ENCODE measurements around the gene IGSF3. TPM values are rescaled to one million over a fixed set of nuclear protein-coding genes. Genes with fewer than 3 reads are reported as not detected.
A peak's percentile ranks its signal among the peaks of the same experiment; 100 is the strongest.
"Not testable (repeated sequence)": the region's sequence is repeated elsewhere in the genome, so short reads cannot be mapped to it uniquely, and the experiment has no call there.

The IGSF3 gene
- total RNA-seq, 4 donors from 2014 or later: 1.7 to 8.5 (median 5.1) TPM

- 73 to 90% methylated on average over 2 of the region's 2 CpGs for WGBS, 2 donors (ENCODE audit: low coverage in 1 of 2)
These were observed 58.7 kb downstream of the IGSF3 start for GRCh38 chr1:116608841-116609240.

GRCh38 chr1:116608151-116608550 lies 59.4 kb downstream of the IGSF3 start:
- H3K27ac ChIP-seq, H3K36me3 ChIP-seq, H3K27me3 ChIP-seq, H3K4me1 ChIP-seq, H3K9me3 ChIP-seq, H3K4me3 ChIP-seq, ATAC-seq: not testable (repeated sequence)
- WGBS, 2 donors (ENCODE audit: low coverage in 1 of 2): 79 to 96% methylated on average over 2 to 11 of the region's 12 CpGs

More at GRCh38 chr1:116608841-116609240, 58.7 kb downstream of the IGSF3 start:
- H3K4me3 ChIP-seq, H3K36me3 ChIP-seq, ATAC-seq, H3K4me1 ChIP-seq, H3K9me3 ChIP-seq, H3K27ac ChIP-seq, H3K27me3 ChIP-seq: not testable (repeated sequence)

DNA sequence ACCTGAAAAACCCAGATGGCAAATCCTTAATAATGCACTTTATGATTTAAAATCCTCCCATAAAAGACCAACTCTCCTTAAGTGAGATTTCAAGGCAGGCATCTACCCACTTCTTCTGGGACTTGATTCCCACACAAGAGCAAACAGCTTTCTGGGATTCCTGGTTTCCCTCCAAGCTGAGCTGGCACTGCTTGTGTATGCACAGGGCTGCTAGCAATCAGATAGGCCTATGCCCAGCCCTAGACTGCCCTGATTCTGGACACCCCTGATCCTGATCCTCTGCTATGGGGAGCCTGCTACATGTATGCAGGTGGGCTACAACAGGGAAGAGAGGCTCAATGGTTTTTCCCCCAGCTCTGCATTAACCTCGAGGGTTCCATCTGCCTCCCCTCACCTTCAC lies 60.1 kb downstream of the IGSF3 start:
- H3K27me3 ChIP-seq, H3K4me3 ChIP-seq, H3K27ac ChIP-seq, H3K9me3 ChIP-seq, H3K36me3 ChIP-seq, ATAC-seq, H3K4me1 ChIP-seq: not testable (repeated sequence)
- 100% methylated on average over 1 of the region's 1 CpG for WGBS, 2 donors (ENCODE audit: low coverage in 1 of 2)

- H3K4me1 ChIP-seq, H3K36me3 ChIP-seq, H3K27me3 ChIP-seq, H3K9me3 ChIP-seq, H3K27ac ChIP-seq, H3K4me3 ChIP-seq: not testable (repeated sequence)
- peak; percentile 46 for ATAC-seq
- 81 to 97% methylated on average over 6 of the region's 8 CpGs for WGBS, 2 donors (ENCODE audit: low coverage in 1 of 2)
These were observed 61.5 kb downstream of the IGSF3 start for GRCh38 chr1:116606067-116606466.

DNA sequence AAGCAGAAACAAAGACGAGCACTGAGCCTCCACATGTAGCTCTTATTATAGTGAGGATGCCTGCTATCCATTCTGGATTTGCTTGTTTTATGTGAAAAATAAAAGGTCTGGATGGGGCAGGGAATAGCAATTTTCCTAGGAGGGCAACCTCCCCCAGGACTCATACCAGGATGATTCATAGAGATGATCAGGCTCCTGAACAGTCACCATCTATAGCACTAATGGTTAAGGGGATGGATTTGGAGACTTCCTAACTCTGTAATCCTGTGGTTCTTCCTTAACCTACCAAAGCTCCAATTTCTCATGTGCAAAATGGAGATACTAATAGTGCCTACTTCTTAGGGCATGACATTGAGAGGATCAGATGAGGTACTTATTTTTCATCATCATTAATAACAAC lies 62.2 kb downstream of the IGSF3 start:
- no peak overlapping the region for H3K4me3 ChIP-seq
- no peaks in the 10 kb centered on the region for H3K36me3 ChIP-seq
- no peak overlapping the region for H3K27ac ChIP-seq
- H3K27me3 ChIP-seq: no peaks in the 10 kb centered on the region
- ATAC-seq: no peak
- no peaks in the 10 kb centered on the region for H3K9me3 ChIP-seq
- no peaks in the 10 kb centered on the region for H3K4me1 ChIP-seq
- TF ChIP-seq POLR2AphosphoS5 (IDR thresholded peaks at IDR 0.05) (no peak), POLR2A (IDR thresholded peaks at IDR 0.05) (no peak), EP300 (IDR thresholded peaks at IDR 0.05) (no peak)
- TF ChIP-seq, protein P1, sequence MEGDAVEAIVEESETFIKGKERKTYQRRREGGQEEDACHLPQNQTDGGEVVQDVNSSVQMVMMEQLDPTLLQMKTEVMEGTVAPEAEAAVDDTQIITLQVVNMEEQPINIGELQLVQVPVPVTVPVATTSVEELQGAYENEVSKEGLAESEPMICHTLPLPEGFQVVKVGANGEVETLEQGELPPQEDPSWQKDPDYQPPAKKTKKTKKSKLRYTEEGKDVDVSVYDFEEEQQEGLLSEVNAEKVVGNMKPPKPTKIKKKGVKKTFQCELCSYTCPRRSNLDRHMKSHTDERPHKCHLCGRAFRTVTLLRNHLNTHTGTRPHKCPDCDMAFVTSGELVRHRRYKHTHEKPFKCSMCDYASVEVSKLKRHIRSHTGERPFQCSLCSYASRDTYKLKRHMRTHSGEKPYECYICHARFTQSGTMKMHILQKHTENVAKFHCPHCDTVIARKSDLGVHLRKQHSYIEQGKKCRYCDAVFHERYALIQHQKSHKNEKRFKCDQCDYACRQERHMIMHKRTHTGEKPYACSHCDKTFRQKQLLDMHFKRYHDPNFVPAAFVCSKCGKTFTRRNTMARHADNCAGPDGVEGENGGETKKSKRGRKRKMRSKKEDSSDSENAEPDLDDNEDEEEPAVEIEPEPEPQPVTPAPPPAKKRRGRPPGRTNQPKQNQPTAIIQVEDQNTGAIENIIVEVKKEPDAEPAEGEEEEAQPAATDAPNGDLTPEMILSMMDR (IDR thresholded peaks at IDR 0.05): no peak
- WGBS, 2 donors (ENCODE audit: low coverage in 1 of 2): 93 to 100% methylated on average over 1 of the region's 1 CpG

- H3K36me3 ChIP-seq, H3K4me3 ChIP-seq, H3K9me3 ChIP-seq, H3K27ac ChIP-seq, H3K27me3 ChIP-seq, ATAC-seq, H3K4me1 ChIP-seq: not testable (repeated sequence)
- WGBS, 2 donors (ENCODE audit: low coverage in 1 of 2): 66 to 91% methylated on average over 5 to 6 of the region's 6 CpGs
These were observed 63.1 kb downstream of the IGSF3 start for GRCh38 chr1:116604408-116604807.

DNA sequence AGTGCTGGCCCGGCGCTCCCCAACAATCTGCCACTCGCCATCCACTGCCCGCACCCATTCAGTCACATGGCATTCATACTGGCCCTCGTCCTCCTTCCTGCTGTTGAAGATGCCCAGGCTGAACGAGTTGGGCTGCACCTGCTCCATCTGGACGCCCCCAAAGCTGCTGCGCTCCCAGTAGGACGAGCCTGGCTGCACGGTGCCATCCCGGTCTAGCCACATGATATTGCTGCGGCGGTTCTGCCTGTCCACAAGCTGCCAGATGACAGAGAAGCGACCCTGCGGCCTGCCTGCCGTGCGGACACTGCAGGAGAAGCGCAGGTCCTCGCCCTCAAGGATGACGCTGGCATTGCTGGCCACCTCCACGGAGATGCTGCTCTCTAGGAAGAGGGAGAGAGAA lies 63.9 kb downstream of the IGSF3 start:
- not testable (repeated sequence) for H3K36me3 ChIP-seq

GRCh38 chr1:116599369-116599768 lies 68.2 kb downstream of the IGSF3 start:
- H3K36me3 ChIP-seq, H3K27ac ChIP-seq, H3K4me1 ChIP-seq, H3K4me3 ChIP-seq, ATAC-seq, H3K27me3 ChIP-seq, H3K9me3 ChIP-seq: not testable (repeated sequence)
- 87 to 91% methylated on average over 1 to 2 of the region's 2 CpGs for WGBS, 2 donors (ENCODE audit: low coverage in 1 of 2)

More for the DNA sequence above, 63.9 kb downstream of the IGSF3 start:
- 80% methylated on average over 6 of the region's 21 CpGs; no CpG with 5 or more reads in 1 of the 2 donors for WGBS, 2 donors (ENCODE audit: low coverage in 1 of 2)
- not testable (repeated sequence) for H3K27ac ChIP-seq, H3K4me3 ChIP-seq, H3K4me1 ChIP-seq, H3K9me3 ChIP-seq, ATAC-seq, H3K27me3 ChIP-seq

GRCh38 chr1:116598420-116599036 lies 69.0 kb downstream of the IGSF3 start:
- H3K4me3 ChIP-seq, H3K36me3 ChIP-seq, H3K4me1 ChIP-seq, ATAC-seq, H3K9me3 ChIP-seq, H3K27ac ChIP-seq, H3K27me3 ChIP-seq: not testable (repeated sequence)
- 80% methylated on average over 2 of the region's 11 CpGs; no CpG with 5 or more reads in 1 of the 2 donors for WGBS, 2 donors (ENCODE audit: low coverage in 1 of 2)

DNA sequence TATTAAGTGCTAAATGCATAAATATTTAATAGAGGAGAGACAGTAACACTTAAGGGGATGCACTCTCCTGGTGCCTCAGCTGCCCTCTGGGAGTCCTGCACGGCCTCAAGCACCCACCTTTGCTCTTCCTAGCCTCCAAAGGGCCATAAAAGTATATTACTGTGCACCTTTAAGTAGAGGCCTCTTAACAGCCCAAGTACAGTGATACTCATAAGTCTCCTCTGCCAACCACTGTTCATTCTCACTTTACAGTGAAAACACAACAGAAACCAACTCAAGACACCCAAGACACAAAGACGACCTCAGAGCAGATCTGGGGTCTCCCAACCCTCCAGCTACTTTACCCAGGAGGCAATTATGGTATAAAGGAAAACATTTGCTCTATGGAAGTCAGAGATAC lies 70.1 kb downstream of the IGSF3 start:
- H3K4me3 ChIP-seq, H3K9me3 ChIP-seq, ATAC-seq, H3K36me3 ChIP-seq, H3K27ac ChIP-seq, H3K4me1 ChIP-seq, H3K27me3 ChIP-seq: not testable (repeated sequence)
- 89% methylated on average over 1 of the region's 2 CpGs; no CpG with 5 or more reads in 1 of the 2 donors for WGBS, 2 donors (ENCODE audit: low coverage in 1 of 2)

DNA sequence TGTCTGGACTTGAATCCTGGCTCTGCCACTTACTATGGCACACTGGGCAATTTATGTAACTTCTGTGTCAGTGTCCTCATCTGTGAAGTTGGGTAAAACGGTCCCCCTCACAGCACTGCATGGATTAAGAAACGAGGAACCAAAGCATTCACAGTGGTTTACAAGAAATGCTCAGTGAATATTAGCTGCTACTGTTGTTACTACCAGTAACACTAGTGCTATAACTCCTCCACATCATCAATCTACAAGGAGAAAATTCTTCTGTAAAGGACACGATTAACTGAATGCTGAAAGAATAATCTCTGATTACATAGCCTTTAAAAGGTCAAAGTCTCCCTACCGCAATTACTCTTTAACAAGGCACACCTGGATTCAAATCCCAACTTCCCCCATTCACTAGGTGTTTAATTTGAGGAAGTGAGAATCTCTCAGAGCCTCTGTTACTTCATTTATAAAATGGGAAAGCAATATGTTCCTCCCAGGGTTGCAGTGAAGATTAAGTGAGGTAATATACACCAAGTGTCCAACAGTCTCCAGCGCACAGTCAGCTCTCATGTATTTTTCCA lies 70.7 kb downstream of the IGSF3 start:
- not testable (repeated sequence) for H3K27me3 ChIP-seq, H3K36me3 ChIP-seq, H3K4me3 ChIP-seq, ATAC-seq, H3K27ac ChIP-seq, H3K9me3 ChIP-seq, H3K4me1 ChIP-seq
- WGBS, 2 donors (ENCODE audit: low coverage in 1 of 2): 86 to 93% methylated on average over 3 to 5 of the region's 5 CpGs
